Activated B cell treated with CpG ODN at 0.5 μM for 24 hours (primary cell): ENCODE results near the gene ACTG2. TPM values are rescaled to one million over a fixed set of nuclear protein-coding genes. Genes with fewer than 3 reads are reported as not detected.

ENCODE experiments used
- ATAC-seq: fragments of 200-7000 bp; cut with Tn5 transposase; one replicate; pipeline ENCODE4 v1.10.0; 2021; ENCODE audit warnings: low read depth, mild to moderate bottlenecking, moderate library complexity
- CTCF ChIA-PET: fragments of 350-600 bp; sonication (Branson Sonifier 250); formaldehyde crosslinking; loops from one replicate; lab custom pipeline; 2021; ENCODE audit warnings: antibody characterized with exemption; lab: Charles Lee
- POLR2A ChIA-PET: fragments of 350-600 bp; sonication (Branson Sonifier 250); formaldehyde crosslinking; loops from one replicate; lab custom pipeline; 2021; ENCODE audit warnings: antibody characterized with exemption; lab: Charles Lee
- DNase-seq: peaks from one replicate; pipeline ENCODE4 v3.0.0; 2022
- H3K27ac Mint-ChIP-seq: one replicate; pipeline ENCODE4 v1.8.0; 2020; ENCODE audit warnings: mixed read lengths
- H3K27me3 Mint-ChIP-seq: one replicate; pipeline ENCODE4 v1.8.0; 2021; ENCODE audit warnings: mixed read lengths
- H3K36me3 Mint-ChIP-seq: one replicate; pipeline ENCODE4 v1.8.0; 2021; ENCODE audit warnings: low read depth, mixed read lengths
- H3K4me1 Mint-ChIP-seq: one replicate; pipeline ENCODE4 v1.8.0; 2021; ENCODE audit warnings: mixed read lengths
- H3K4me3 Mint-ChIP-seq: one replicate; pipeline ENCODE4 v1.8.0; 2020; ENCODE audit warnings: mild to moderate bottlenecking, mixed read lengths
- H3K9me3 Mint-ChIP-seq: one replicate; pipeline ENCODE4 v1.8.0; 2020; ENCODE audit warnings: mixed read lengths
- intact Hi-C: fragments of 100-400 bp; cut with micrococcal nuclease; formaldehyde crosslinking; loops from one replicate; pipeline ENCODE4 v1.15.1; 2024
- total RNA-seq: library from RNA; stranded (reverse); gene quantifications from 2 replicates; pipeline ENCODE4 v1.2.3, GENCODE V29; 2022
- TF ChIP-seq, protein P1 (sequence below): fragments of 200-600 bp; IDR thresholded peaks from one replicate; pipeline ENCODE4 v1.8.0; 2022; ENCODE audit warnings: antibody characterized with exemption, mild to moderate bottlenecking

Gene ACTG2
- total RNA-seq, 1 donor from 2014 or later: not detected

GRCh38 chr2:73949802-73950201 is 57.0 kb downstream of the ACTG2 start:
- no peak for DNase-seq
- H3K27me3 Mint-ChIP-seq: no peaks in the 10 kb centered on the region
- no peak for ATAC-seq
- ChIA-PET POLR2A (interaction anchor here (2.6 kb wide), 1 partner anchor 23 kb away, joined by 11 read pairs; the partner anchor contains the start of gene DGUOK), CTCF (interaction anchor here (1.1 kb wide), 1 partner anchor 155 kb away, joined by 3 read pairs; no protein-coding TSS in a partner anchor)
- H3K36me3 Mint-ChIP-seq: peaks cover 74% of the 10 kb centered on the region
- TF ChIP-seq, protein P1, sequence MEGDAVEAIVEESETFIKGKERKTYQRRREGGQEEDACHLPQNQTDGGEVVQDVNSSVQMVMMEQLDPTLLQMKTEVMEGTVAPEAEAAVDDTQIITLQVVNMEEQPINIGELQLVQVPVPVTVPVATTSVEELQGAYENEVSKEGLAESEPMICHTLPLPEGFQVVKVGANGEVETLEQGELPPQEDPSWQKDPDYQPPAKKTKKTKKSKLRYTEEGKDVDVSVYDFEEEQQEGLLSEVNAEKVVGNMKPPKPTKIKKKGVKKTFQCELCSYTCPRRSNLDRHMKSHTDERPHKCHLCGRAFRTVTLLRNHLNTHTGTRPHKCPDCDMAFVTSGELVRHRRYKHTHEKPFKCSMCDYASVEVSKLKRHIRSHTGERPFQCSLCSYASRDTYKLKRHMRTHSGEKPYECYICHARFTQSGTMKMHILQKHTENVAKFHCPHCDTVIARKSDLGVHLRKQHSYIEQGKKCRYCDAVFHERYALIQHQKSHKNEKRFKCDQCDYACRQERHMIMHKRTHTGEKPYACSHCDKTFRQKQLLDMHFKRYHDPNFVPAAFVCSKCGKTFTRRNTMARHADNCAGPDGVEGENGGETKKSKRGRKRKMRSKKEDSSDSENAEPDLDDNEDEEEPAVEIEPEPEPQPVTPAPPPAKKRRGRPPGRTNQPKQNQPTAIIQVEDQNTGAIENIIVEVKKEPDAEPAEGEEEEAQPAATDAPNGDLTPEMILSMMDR: no peak
- H3K4me3 Mint-ChIP-seq: no peak overlapping the region
- H3K27ac Mint-ChIP-seq: no peak overlapping the region
- intact Hi-C loops: loop anchor here (5.0 kb wide), 1 partner anchor 32 kb away; the partner anchor contains the start of gene TET3
- no peaks in the 10 kb centered on the region for H3K9me3 Mint-ChIP-seq
- H3K4me1 Mint-ChIP-seq: peaks cover 38% of the 10 kb centered on the region

GRCh38 chr2:73952499-73953446 is 60.0 kb downstream of the ACTG2 start:
- POLR2A ChIA-PET: interaction anchor here (0.8 kb wide), 1 partner anchor 12 kb away, joined by 3 read pairs; no protein-coding TSS in a partner anchor
- Mint-ChIP-seq H3K27me3 (no peaks in the 10 kb centered on the region), H3K4me1 (peaks cover 26% of the 10 kb centered on the region), H3K4me3 (no peak overlapping the region), H3K27ac (no peak overlapping the region), H3K36me3 (peaks cover 76% of the 10 kb centered on the region), H3K9me3 (no peaks in the 10 kb centered on the region)
- CTCF ChIA-PET: interaction anchor here (0.6 kb wide), 1 partner anchor 50 kb away, joined by 5 read pairs; no protein-coding TSS in a partner anchor
- DNase-seq: no peak
- intact Hi-C loops: no loop called here
- no peak for ATAC-seq
- TF ChIP-seq, protein P1: no peak

DNA sequence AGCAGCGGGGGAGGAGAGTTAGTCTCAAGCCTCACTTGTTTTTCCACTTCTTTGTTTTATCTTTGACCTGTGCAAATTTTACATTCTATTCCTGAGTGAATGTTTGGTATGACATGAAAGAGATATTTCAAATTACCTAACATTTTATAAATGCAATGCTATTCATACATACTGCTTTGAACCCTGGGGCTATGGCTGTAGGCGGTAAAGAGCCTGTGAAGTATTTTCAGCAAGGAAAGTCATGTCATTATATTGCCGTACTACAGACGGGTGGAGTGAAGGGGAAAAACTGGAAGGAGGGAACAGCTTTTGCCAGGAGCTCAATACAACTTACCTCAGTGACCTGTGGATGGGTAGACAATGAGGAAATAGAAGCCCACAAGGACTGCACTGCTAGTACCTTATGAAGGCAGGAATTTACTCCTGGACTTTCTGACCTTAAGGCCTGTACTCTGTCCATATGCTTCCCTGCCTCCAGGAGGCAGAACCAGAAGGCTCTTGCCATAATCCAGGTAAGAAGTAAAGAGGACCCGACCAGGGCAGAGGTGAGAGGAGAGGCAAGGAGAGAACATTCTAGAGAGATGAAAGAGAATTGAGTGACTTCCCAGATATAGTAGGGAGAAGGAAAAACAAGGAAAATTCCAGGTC is 63.5 kb downstream of the ACTG2 start:
- CTCF ChIA-PET: no interaction called here
- TF ChIP-seq, protein P1: no peak
- H3K27me3 Mint-ChIP-seq: no peaks in the 10 kb centered on the region
- ATAC-seq (no peak), DNase-seq (no peak)
- peaks cover 77% of the 10 kb centered on the region for H3K36me3 Mint-ChIP-seq
- intact Hi-C loops: no loop called here
- no peak overlapping the region for H3K4me3 Mint-ChIP-seq
- H3K4me1 Mint-ChIP-seq: no peaks in the 10 kb centered on the region
- no peaks in the 10 kb centered on the region for H3K9me3 Mint-ChIP-seq
- no peak overlapping the region for H3K27ac Mint-ChIP-seq
- POLR2A ChIA-PET: interaction anchor here (0.6 kb wide), 1 partner anchor 94 kb away, joined by 3 read pairs; no protein-coding TSS in a partner anchor

DNA sequence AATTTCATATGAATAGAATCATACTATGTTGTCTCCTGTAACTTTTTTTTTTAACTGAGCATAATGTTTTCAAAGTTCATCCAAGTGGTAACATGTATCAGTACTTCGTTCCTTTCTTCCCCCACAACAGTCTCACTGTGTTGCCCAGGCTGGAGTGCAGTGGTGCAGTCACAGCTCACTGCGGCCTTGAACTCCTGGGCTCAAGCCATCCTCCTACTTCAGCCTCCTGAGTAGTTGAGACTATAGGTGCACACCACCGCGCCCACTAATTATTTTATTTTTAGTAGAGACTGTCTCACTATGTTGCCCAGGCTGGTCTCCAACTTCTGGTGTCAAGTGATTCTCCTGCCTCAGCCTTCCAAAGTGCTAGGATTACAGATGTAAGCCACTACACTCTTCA is 68.5 kb downstream of the ACTG2 start:
- H3K27me3 Mint-ChIP-seq: no peaks in the 10 kb centered on the region
- intact Hi-C loops: no loop called here
- H3K27ac Mint-ChIP-seq: no peak overlapping the region
- peaks cover 45% of the 10 kb centered on the region for H3K36me3 Mint-ChIP-seq
- no peak for ATAC-seq
- no peak for DNase-seq
- TF ChIP-seq, protein P1: no peak
- peaks cover 3% of the 10 kb centered on the region for H3K4me1 Mint-ChIP-seq
- CTCF ChIA-PET: no interaction called here
- H3K9me3 Mint-ChIP-seq: peaks cover 7% of the 10 kb centered on the region
- H3K4me3 Mint-ChIP-seq: no peak overlapping the region
- POLR2A ChIA-PET: interaction anchor here (0.6 kb wide), 1 partner anchor 29 kb away, joined by 4 read pairs; no protein-coding TSS in a partner anchor
